NCI-H446 (cell line): ENCODE data around the gene MAP2K5.

Source experiments
- DNase-seq, 2 experiments: peaks; one replicate each; lab custom pipeline; 2025; lab: John Stamatoyannopoulos, UW

The MAP2K5 gene

GRCh38 chr15:67521783-67522568, 20.5 kb upstream of the MAP2K5 start:
- peak in 1 of 2 experiments; percentile 4 for DNase-seq

GRCh38 chr15:67523330-67523729, 19.2 kb upstream of the MAP2K5 start:
- no peak for DNase-seq

GRCh38 chr15:67524235-67524634, 18.3 kb upstream of the MAP2K5 start:
- no peak for DNase-seq

- DNase-seq: no peak
Observed at GRCh38 chr15:67528513-67528912, 14.0 kb upstream of the MAP2K5 start.

DNA sequence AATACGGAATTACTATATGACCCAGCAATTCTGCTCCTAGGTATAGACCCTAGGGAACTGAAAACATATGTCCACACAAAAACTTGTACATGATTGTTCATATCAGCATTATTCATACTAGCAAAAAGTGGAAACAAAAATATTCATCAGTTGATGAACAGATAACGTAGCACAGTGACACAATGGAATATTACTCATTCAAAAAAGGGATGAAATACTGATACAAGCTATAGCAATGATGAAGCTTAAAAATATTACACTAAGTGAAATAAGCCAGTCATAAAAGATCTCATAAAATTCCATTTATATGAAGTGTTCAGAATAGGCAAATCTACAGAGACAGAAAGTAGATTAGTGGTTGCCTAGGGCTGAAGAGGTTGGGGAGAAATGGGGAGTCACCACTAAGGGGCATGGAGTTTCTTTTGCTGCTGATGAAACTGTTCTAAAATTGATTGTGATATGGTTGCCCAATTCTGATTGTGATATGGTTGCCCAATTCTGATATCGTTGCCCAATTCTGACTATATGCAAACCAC, 11.1 kb upstream of the MAP2K5 start:
- DNase-seq: no peak

DNA sequence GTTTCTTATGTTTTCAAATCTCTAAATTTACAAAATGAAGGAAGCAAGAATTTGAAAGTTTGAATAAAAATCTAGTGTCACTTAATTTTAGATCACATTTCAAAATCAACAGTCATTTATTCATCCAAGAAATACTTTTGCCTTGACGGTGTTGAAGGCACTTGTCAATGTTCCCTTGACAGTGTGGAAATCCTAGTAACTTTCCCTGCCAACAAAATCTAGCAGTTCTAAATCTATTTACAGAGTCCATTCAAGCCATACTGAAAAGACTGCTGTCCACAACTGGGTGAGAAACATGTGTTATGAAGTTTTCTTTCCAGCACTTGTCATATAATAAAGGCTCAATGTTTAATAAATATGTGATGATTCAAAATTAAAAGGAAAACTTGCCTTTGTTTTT, 8.6 kb upstream of the MAP2K5 start:
- DNase-seq: no peak

DNA sequence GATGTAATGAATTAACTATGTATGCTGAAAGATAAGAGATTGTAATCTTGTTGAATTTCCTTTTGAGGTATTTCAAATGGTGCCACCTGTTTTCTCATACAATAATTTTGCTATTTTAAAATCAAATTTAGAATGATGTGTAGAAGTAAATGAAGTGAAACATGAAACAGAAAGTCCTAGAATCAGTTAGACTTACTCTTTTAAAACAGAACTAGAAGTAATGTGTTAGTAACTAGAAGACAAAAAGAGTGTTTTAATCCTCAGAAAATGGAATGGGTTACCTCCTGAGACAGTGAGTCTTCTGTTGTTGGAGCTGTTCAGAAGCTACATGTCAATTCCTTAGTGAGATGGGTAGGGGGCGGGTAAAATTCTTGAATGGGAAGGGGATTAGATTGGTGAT, 8.1 kb upstream of the MAP2K5 start:
- no peak for DNase-seq

DNA sequence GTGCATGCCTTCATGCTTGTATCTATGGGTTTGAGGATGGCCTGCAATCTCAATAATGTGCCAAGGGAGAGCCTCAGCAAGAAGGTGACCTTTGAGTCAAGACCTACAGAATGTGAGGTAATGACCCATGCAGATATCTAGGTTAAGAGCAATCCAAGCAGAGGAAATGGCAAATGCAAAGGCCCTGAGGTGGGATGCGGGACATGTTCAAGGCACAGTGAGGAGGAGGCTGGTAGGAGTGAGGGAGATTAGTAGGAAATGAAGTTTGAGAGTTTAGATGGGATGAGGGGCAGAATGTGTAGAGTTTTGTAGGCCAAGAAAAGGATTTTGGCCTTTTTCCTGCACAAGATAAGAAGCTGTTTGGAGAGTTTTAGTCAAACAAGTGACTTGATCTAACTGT, 4.7 kb upstream of the MAP2K5 start:
- no peak for DNase-seq

DNA sequence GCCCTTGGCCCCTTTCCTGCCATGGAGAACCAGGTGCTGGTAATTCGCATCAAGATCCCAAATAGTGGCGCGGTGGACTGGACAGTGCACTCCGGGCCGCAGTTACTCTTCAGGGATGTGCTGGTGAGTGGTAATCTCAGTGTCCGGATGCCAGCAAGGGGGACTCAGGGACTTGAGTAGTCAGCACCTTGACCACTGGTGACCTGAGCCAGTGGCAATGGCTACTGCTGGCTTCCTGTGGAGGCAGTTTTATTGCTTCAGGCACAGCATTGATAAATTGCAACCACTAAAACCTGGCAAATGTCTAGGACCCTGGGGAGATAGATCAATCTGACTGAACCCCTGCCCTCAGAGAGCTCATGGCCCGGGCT, 830 bp downstream of the MAP2K5 start:
- no peak for DNase-seq

- no peak for DNase-seq
Observed at GRCh38 chr15:67544475-67544874, 2.0 kb downstream of the MAP2K5 start.

DNA sequence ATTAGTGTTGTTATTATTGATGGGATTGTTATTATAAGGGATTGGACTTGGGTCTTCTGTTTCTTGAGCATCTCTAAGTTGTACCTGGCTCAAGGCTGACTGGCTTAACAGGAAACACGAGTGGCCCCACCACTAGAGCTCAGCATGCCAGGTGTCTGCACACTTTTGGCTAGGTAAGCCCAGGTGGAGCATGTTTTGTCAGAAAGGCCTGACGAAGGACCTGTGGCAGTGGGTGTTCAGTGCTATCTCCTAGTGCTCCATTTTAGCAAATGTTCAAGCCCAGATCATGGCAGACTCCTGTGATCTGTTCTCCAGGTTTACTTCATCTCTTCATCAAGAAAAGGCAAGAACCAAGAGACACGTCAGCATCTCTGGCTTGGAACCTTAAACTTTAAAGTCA, 3.4 kb downstream of the MAP2K5 start:
- no peak for DNase-seq

DNA sequence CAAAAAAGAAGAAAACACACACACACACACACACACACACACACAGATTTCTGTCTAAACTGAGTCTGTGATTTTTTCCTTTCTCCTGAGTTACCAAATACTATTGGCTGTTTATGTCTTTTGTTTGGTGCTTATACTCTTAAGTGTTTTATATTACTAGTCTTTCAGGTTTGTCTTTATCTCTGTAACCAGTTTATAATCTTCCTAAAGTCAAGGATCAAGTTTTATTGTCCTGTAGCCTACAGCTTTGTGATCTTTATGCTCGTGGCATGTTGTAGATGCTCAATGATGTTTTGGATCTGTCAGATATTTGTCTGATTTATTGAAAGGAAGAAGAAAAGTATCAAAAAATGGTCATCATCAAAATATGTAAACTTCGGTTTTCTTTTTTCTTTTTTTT, 4.6 kb downstream of the MAP2K5 start:
- DNase-seq: no peak

- DNase-seq: no peak
Observed at GRCh38 chr15:67547836-67548235, 5.3 kb downstream of the MAP2K5 start.

- no peak for DNase-seq
Observed at GRCh38 chr15:67548236-67548852, 5.8 kb downstream of the MAP2K5 start.

DNA sequence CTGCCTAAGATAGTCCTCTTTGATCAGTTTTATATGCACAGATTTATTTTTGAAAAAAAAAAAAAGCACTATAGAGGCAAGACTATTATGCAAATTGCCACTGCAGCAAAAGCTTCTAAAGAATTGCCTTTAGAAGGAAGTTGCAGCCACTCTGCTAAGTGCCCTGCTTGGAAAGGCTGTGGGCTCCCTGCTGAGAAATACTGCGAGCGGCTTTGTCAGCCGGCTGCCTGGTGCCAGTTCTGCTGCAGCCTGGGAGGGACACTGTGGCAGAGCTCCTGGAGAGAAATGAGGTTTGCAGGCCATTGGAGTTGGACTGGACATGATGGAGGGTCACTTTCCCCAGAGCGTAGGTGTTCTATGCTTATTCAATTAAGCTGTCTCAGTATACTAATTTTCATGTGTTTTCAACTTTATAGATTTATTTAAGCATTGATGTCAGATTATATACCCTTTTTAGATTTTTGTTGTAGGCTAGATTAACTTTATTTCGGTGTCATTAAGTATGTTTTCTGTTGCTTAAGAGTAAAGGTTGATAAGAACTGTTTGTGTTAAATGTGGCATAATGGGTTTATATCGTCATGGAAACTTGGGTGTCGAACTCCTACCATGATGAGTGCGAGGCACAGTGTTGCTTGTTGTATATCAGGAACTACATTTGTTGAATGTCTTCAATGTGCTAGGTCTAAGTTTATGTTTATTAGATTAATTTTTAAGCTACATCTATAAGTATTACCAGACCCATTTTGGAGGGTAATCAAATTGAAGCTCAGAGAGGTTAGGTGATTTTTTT, 6.6 kb downstream of the MAP2K5 start:
- peak; percentile 28 to 66 for DNase-seq

DNA sequence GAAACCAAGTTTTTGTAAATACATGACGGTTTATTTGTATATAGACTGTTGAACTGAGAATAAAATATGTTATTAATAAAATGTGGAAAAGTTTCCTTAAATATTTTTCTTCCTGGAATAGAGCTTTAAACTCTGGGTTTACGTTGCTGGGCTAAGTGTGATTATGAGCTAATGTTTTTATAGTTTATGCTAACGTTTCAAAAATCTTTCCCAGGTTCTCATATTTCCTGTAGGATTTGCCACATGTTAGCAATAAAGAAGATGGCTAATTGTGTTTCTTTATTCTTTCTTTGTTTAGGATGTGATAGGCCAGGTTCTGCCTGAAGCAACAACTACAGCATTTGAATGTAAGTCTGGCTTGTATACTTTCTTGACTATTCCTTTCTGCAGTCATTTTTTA, 7.2 kb downstream of the MAP2K5 start:
- DNase-seq: no peak

DNA sequence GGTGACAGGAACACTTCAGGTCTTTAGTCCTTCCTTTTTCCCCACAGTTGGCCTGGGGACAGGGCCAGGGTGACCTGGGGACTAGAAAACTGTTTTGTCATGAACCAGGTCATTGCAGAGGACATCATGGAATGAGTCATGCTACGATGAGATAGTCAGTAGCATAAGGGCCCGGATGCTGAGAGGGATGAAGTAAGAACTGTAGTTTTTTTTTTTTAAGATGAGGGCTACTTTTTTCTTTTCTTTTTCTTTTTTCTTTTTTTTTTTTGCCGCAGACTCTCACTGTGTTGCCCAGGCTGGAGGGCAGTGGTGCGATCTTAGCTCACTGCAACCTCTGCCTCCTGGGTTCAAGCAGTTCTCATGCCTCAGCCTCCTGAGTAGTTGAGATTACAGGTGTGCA, 8.0 kb downstream of the MAP2K5 start:
- DNase-seq: no peak

DNA sequence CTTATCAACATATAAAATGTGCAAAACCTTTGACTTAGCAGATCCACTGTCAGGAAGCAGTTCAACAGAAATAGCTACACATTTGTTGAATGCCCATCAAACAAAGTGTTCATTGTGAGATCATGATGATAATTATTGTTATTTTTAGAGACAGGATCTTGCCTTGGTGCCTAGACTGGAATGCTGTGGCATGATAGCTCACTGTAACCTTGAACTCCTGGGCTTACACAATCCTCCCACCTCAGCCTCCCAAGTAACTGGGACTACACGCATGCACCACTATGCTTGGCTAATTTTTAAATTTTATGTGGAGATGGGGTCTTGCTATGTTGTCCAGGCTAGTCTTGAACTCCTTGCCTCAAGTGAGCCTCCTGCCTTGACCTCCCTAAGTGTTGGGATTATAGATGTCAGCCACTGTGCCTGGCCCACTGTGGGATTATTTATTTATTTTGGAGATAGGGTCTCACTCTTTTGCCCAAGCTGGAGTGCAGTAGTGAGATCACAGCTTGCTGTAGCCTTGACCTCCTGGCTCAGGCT, 8.8 kb downstream of the MAP2K5 start:
- no peak for DNase-seq

- no peak for DNase-seq
Observed at GRCh38 chr15:67554580-67554979, 12.1 kb downstream of the MAP2K5 start.

DNA sequence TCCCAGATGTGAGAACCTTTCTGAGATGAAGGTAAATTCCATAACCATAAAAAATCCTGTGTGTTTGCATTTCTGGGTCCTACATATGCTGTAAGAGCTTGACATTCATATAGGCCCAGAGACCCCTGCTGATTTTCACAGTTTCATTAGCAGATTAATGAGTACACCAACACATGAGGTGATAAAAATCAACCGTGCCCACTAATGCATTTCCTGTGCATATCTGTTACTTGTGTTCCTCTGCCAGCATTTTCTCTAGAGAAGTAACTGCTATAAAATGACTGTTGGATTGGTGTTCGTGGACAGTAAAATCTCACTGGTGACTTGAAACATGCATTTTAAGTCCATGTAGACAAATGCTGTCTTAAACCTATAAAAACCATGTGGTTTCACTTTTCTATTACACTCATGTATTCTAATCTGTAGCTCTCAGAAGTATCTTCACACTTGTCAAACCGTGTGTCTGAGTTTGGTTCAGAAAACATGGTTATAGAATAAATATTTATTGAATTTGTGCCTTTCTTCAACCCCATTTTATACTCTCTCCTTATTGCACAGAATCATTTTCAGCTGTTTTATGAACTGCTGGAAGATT, 14.6 kb downstream of the MAP2K5 start:
- no peak for DNase-seq

GRCh38 chr15:67558502-67558901, 16.0 kb downstream of the MAP2K5 start:
- no peak for DNase-seq

GRCh38 chr15:67559158-67559557, 16.7 kb downstream of the MAP2K5 start:
- DNase-seq: no peak
